Measurements from ENCODE around the gene SLC25A29.

DNA sequence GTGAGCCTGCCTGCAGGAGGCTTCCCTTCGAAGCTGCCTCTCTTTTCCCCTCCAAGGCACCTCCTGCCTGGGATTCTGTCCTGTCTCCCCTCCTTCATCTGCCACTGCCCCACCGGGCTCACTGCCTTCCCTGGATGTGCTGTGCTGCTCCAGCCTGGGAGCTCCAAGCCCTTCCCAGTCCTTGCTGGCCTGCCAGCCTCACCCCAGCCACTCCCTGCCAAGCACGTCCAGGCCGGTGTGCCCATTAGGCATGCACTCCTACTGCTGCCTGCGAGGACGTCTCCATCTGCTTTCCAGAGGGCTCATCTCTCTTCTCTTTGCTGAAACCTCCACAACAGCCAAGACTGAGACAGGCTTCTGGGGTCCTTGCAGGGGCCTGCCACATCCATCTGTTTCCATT lies 8.5 kb upstream of the SLC25A29 start:
- TF ChIP-seq ZBTB7A (IDR thresholded peaks at IDR 0.05; ENCODE audit: low read depth) (no peak), CEBPB (IDR thresholded peaks at IDR 0.05) (no peak), EP300 (IDR thresholded peaks at IDR 0.05; ENCODE audit: borderline replicate concordance) (no peak), CREB1 (IDR thresholded peaks at IDR 0.05; ENCODE audit: low read depth) (no peak), EGR1 (IDR thresholded peaks at IDR 0.05) (no peak)
- TF ChIP-seq, protein P1, sequence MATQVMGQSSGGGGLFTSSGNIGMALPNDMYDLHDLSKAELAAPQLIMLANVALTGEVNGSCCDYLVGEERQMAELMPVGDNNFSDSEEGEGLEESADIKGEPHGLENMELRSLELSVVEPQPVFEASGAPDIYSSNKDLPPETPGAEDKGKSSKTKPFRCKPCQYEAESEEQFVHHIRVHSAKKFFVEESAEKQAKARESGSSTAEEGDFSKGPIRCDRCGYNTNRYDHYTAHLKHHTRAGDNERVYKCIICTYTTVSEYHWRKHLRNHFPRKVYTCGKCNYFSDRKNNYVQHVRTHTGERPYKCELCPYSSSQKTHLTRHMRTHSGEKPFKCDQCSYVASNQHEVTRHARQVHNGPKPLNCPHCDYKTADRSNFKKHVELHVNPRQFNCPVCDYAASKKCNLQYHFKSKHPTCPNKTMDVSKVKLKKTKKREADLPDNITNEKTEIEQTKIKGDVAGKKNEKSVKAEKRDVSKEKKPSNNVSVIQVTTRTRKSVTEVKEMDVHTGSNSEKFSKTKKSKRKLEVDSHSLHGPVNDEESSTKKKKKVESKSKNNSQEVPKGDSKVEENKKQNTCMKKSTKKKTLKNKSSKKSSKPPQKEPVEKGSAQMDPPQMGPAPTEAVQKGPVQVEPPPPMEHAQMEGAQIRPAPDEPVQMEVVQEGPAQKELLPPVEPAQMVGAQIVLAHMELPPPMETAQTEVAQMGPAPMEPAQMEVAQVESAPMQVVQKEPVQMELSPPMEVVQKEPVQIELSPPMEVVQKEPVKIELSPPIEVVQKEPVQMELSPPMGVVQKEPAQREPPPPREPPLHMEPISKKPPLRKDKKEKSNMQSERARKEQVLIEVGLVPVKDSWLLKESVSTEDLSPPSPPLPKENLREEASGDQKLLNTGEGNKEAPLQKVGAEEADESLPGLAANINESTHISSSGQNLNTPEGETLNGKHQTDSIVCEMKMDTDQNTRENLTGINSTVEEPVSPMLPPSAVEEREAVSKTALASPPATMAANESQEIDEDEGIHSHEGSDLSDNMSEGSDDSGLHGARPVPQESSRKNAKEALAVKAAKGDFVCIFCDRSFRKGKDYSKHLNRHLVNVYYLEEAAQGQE (IDR thresholded peaks at IDR 0.05; ENCODE audit: low read depth): no peak

Data from Ishikawa (cell line).